HG02610 (cell line): ENCODE results near the gene NUP85.
"Not testable (repeated sequence)": the region's sequence is repeated elsewhere in the genome, so short reads cannot be mapped to it uniquely, and the experiment has no call there.

Experiments used
- ATAC-seq: cut with Tn5 transposase; IDR thresholded peaks from one replicate; pipeline ENCODE4 v1.9.1; 2021; ENCODE audit warnings: mild to moderate bottlenecking, moderate library complexity; ENCODE audit not compliant: unreplicated experiment

The NUP85 gene

GRCh38 chr17:75240394-75241142 lies 35.1 kb downstream of the NUP85 start:
- no peak for ATAC-seq

DNA sequence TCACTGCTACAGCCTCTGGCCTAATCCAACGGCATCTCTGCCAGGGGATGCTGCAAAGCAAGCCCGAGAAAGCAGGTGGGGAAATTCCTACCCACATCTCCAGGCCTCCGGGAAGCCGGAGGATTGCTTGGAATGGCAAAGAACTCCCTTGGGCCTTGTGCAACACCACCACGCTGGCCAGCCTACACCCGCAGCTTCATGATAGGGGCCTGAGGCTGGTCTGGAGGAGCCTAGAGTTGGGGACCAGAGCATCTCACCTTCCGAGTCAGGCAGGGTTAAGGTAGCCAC lies 35.6 kb downstream of the NUP85 start:
- ATAC-seq = no peak

DNA sequence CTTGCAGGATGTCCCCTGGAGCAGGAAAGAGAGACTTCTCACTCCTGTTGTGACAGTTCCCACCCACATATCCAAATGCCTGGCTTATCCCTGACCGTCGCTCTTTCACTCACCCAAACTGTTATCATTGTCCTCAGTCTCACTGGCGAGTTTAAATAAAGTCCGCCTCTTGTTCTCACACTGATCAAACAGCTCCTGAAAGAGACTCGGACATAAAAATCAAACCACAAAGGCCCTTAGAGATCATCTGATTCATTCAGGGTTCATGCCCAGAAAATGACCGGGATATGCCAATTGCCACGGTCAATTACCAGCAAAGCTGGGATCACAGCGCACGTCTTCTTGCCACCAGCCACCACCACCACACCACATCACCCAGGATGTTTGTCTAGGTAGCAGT lies 36.0 kb downstream of the NUP85 start:
- ATAC-seq = no peak

DNA sequence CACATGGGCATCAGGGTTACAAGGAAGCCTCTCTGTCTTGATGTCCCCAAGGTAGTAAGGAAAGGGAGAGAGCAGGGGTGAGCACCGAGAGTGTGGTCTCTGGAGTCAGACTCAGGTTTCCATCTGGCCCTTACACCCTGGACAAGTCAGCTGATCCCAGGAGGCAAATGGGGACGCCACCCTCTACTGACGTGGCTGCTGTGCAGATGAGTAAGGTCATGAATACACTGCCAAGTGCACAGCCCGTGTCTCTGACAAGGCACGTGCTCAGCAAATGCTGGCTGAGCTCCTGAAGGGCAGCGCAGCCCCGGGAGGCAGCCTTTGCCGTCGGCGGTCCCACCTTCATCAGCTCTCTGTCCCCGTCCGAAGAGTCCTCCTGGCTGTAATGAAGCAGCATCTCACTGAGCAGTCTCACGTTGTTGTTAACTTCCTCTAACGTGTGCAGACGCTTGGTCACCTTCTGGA lies 36.5 kb downstream of the NUP85 start:
- ATAC-seq = no peak

DNA sequence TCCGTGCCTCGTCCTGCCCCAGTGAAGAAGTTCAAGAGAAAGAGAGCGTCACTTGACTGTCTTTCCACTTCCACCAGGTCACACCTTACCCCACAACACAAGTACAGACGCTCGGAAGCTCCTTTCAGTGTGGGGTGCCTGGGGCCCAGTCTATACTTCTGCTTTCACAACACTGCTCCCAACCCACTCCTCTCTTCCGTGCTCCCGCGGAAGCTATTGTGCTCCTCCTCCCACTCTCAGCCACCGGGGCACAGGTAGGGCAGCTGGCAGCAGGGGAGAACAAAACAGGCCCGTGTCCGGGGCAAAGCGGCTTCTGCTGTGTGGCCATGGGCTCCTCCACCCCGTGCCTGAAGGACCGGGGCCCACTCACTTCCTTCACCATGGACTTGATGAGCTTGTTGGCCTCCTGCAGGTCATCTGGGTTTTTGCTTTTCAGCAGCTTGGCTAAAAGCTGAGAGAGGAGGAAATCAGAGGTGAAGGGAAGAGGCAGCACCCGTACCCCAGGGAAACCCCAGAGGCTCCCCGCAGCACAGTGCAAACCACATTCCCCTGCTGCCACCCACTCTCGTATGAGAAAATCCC lies 37.1 kb downstream of the NUP85 start:
- peak; percentile 35 for ATAC-seq

- ATAC-seq = no peak
Observed at GRCh38 chr17:75244133-75244866, 38.8 kb downstream of the NUP85 start.

DNA sequence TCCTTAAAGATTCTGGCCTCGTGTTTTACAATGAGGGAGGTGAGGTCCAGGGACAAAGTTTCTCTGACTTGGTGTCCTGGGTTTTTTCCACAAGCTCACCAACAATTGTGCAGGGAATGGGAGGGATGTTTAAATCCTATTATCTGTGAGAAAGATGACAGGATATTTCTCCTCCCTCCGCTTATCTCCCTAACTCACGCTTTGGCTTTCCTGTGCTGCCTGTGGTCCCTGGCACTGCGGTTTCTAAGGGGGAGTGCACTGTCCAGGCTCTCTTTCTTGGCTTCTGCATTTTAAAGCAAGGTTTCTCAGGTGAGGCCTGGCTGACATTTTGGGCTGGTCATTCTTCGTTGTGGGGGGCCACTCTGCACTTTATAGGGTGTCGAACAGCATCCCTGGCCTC lies 39.5 kb downstream of the NUP85 start:
- ATAC-seq = no peak

- ATAC-seq = no peak
Observed at GRCh38 chr17:75246404-75246803, 40.9 kb downstream of the NUP85 start.

GRCh38 chr17:75249564-75249963 lies 44.1 kb downstream of the NUP85 start:
- no peak for ATAC-seq

DNA sequence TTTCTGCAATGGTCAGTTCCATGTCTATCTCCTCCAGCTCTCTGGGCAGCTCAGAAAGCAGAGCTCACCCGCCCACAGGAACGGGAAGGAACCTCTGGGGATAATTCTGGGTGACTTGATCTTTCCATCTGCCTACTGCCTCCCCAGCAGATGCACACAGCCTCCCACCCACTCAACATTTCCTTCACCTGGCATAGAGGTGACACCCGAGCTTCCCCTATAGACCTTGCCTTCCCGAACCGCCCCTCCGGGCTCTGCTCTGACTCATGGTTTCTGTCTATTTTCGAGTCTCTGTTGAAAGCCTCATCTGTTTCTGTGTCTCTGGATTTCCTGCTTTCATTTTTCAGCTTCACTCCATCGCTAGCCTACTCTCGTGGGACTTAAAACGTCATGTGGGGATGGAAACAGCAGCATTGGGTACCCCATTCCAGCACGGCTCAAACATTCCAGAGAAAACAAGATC lies 44.6 kb downstream of the NUP85 start:
- peak; percentile 88 for ATAC-seq

- ATAC-seq = no peak
Observed at GRCh38 chr17:75252039-75252816, 46.7 kb downstream of the NUP85 start.

DNA sequence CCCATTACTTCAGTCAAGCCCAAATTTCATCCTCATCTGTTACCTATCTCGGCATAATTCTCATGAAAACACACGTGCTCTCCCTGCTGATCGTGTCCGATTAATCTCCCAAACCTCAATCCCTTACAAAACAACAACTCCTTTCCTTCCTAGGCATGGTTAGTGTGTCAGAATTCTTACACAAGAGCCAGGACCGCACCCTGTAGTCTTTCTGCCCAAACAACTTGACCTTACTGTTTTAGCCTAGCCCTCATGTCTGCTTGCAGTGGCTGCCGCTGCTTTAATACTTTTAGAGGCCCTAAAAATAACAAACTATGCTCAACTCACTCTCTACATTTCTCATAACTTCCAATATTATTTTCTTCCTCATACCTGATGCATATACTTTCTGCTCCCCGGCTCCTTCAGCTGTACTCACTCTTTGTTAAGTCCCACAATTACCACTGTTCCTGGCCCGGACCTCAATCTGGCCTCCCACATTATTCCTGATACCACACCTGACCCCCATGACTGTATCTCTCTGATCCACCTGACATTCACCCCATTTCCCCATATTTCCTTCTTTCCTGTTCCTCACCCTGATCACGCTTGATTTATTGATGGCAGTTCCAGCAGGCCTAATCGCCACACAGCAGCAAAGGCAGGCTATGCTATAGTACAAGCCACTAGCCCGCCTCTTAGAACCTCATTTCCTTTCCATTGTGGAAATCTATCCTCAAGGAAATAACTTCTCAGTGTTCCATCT lies 50.6 kb downstream of the NUP85 start:
- not testable (repeated sequence) for ATAC-seq

GRCh38 chr17:75257228-75257627 lies 51.7 kb downstream of the NUP85 start:
- ATAC-seq = not testable (repeated sequence)

- peak; percentile 34 for ATAC-seq
Observed at GRCh38 chr17:75260641-75261335, 55.3 kb downstream of the NUP85 start.

DNA sequence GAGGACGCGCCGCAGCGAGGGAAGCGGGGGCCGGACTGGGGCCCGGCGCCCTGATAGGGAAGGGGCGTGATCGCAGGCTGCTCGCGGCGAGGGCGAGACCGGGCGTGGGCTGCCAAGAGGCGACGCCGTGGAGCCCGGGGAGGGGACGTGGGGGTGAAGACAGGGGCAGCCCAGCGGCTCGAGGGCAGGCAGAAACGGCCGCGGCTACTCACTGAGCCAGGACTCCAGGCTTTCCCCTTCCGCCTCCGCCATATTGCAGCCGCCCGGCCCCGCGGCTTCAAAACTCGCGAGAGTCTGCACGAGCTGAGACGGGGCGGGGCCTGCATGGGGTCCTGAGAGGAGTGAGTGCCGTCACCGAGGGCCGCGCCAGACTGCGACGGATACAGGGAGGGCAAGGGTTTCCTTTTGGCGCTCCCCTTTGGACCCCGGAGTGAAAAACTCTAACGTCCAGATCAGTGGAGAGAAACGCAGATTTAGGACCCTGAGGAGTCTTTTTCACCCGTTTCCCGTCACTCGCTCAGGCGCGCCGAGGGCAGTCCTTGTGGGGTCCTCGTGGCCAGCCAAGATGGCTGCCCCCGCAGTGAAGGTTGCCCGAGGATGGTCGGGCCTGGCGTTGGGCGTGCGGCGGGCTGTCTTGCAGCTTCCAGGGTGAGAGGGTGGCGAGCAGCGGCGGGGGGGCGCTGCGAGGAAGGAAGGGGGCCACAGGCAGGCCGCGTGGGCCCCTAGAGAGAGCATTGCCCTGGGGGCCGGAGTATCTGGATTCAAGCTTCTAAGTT lies 56.0 kb downstream of the NUP85 start, which contains the start of the genes GGA3 and MRPS7:
TSS of gene GGA3 (minus strand) at position 271 of the 776 bp plus-strand sequence. CDS start at position 252, 19 bp downstream.
TSS of gene MRPS7 (plus strand) at position 544 of the 776 bp plus-strand sequence. CDS start at position 566, 22 bp downstream.
- peak; percentile 84 for ATAC-seq

- ATAC-seq = no peak
Observed at GRCh38 chr17:75262112-75262606, 56.7 kb downstream of the NUP85 start.

- no peak for ATAC-seq
Observed at GRCh38 chr17:75263055-75263454, 57.6 kb downstream of the NUP85 start.

- no peak for ATAC-seq
Observed at GRCh38 chr17:75265614-75266315, 60.3 kb downstream of the NUP85 start.
